Small intestine (tissue), 4 donors: ENCODE data around the gene SACM1L. TPM values are rescaled to one million over a fixed set of nuclear protein-coding genes. Genes with fewer than 3 reads are reported as not detected.

Experiments
- polyA plus RNA-seq, 4 donors: library from polyadenylated mRNA; stranded (reverse) in 3 of 4; unstranded in 1 of 4; fragments of 200-250 nt in 3 of 4; fragments of 120-200 nt in 1 of 4; gene quantifications; one replicate each; pipeline versions ENCODE4 v1.2.1 to v1.2.3, GENCODE V29; 2013
- donor health status: healthy with polysubstance abuse.
- donor health status: Bipolar disorder and iron deficiency.
- donor health status: healthy.

The SACM1L gene
- polyA plus RNA-seq, 4 donors = 18.4 to 83.3 (median 30.7) TPM

Other genes with a start within 250 kb of the SACM1L start
- 10 to 100 TPM in 1 of 4 donors, 1 to 10 TPM in 3; 2.4 to 14.8 (median 5.3) TPM for gene LIMD1, start 94.6 kb upstream of the SACM1L start, polyA plus RNA-seq
- 10 to 100 TPM; 10.9 to 43.0 (median 32.7) TPM for gene SLC6A20, start 107.1 kb downstream of the SACM1L start, polyA plus RNA-seq
- gene LZTFL1, start 152.7 kb downstream of the SACM1L start, polyA plus RNA-seq = 10 to 100 TPM in 1 of 4 donors, 1 to 10 TPM in 3; 4.5 to 34.4 (median 6.5) TPM
- gene CCR9, start 197.1 kb downstream of the SACM1L start, polyA plus RNA-seq = 1 to 10 TPM in 2 of 4 donors, under 1 TPM in 2; 0.22 to 2.7 (median 1.0) TPM